HepG2 (cell line): Measurements from ENCODE around the gene DGKD. TPM values are rescaled to one million over a fixed set of nuclear protein-coding genes. Genes with fewer than 3 reads are reported as not detected.

Experiments used
- ATAC-seq: fragments of 200-7000 bp; cut with Tn5 transposase; 3 replicates; pipeline ENCODE4 v1.9.1; 2020; ENCODE audit warnings: mild to moderate bottlenecking, moderate library complexity
- BruUV-seq: library from RNA; stranded (reverse); fragments of 400-500 nt; replicated peaks from 2 replicates; lab custom pipeline; 2021; lab: Mats Ljungman, UMichigan
- CTCF ChIA-PET: fragments of 300-600 bp; formaldehyde crosslinking; extraction: SDS; loops from one replicate; lab custom pipeline; 2021; ENCODE audit warnings: low total read pairs, inconsistent platforms, low intra/inter-chr PET ratio; lab: Yijun Ruan, JAX
- POLR2A ChIA-PET: fragments of 350-600 bp; sonication (Branson Sonifier 250); formaldehyde crosslinking; loops from one replicate; lab custom pipeline; 2020; ENCODE audit warnings: antibody characterized with exemption, inconsistent platforms; lab: Yijun Ruan, JAX
- DNase-seq: peaks from one replicate; pipeline ENCODE4 v3.0.0-alpha.2; 2015; ENCODE audit warnings: low spot score
- FAIRE-seq: peaks from 3 replicates; lab custom pipeline; 2011; peaks lifted over from hg19 to GRCh38; lab: Jason Lieb, UNC
- H2AFZ ChIP-seq: one replicate; pipeline ENCODE4 v1.6.1; 2011; ENCODE audit warnings: low read length, inconsistent platforms
- H3K27ac ChIP-seq: fragments of 300-600 bp; 3 replicates; pipeline ENCODE4 v1.8.0; 2011; ENCODE audit warnings: mixed run types, mild to moderate bottlenecking, mixed read lengths, low read length, inconsistent platforms; ENCODE audit not compliant: insufficient read depth; ENCODE audit errors: extremely low read length
- H3K27me3 ChIP-seq, 2 experiments: fragments of 200-600 bp in 1 of 2; 2 replicates in 1 of 2; 3 replicates in 1 of 2; pipeline versions ENCODE4 v1.6.0 to v1.8.0; 2011; ENCODE audit warnings: low read length in 2 of 2, mild to moderate bottlenecking in 2 of 2, moderate library complexity in 2 of 2, inconsistent platforms in 1 of 2; ENCODE audit not compliant: insufficient read depth in 2 of 2, control insufficient read depth in 1 of 2
- H3K36me3 ChIP-seq, 2 experiments: fragments of 200-600 bp in 1 of 2; replicated peaks in 1 of 2; 2 replicates in 1 of 2; 3 replicates in 1 of 2; pipeline versions ENCODE4 v1.5.1 to v1.8.0; 2011; ENCODE audit warnings: low read length in 2 of 2, inconsistent platforms in 1 of 2; ENCODE audit not compliant: insufficient read depth in 2 of 2, control insufficient read depth in 1 of 2
- H3K4me1 ChIP-seq: 2 replicates; pipeline ENCODE4 v1.5.1; 2012; ENCODE audit warnings: low read length, inconsistent platforms; ENCODE audit not compliant: insufficient read depth
- H3K4me2 ChIP-seq: 2 replicates; pipeline ENCODE4 v1.6.0; 2011; ENCODE audit warnings: low read depth, low read length, inconsistent platforms
- H3K4me3 ChIP-seq, 3 experiments: fragments of 200-600 bp in 1 of 3; sonication (generic), shearing (Covaris generic) in 1 of 3; replicated peaks in 1 of 3; 2 replicates each; pipeline ENCODE4 v1.5.1; 2011 to 2016; ENCODE audit warnings: low read length in 3 of 3, inconsistent platforms in 2 of 3, low read depth in 2 of 3, mild to moderate bottlenecking in 2 of 3, control low read depth in 1 of 3, mixed read lengths in 1 of 3; ENCODE audit not compliant: insufficient read depth in 1 of 3
- H3K79me2 ChIP-seq: one replicate; pipeline ENCODE4 v1.6.1; 2011; ENCODE audit warnings: low read length, inconsistent platforms; ENCODE audit not compliant: insufficient read depth
- H3K9ac ChIP-seq: 2 replicates; pipeline ENCODE4 v1.6.0; 2011; ENCODE audit warnings: mild to moderate bottlenecking, low read depth, low read length, inconsistent platforms; ENCODE audit not compliant: insufficient read depth
- H3K9me3 ChIP-seq: 2 replicates; pipeline ENCODE4 v1.5.1; 2012; ENCODE audit warnings: mild to moderate bottlenecking, low read length
- H4K20me1 ChIP-seq: 2 replicates; pipeline ENCODE4 v1.6.0; 2011; ENCODE audit warnings: inconsistent platforms, mild to moderate bottlenecking, low read length, moderate library complexity; ENCODE audit not compliant: insufficient read depth
- KAT7 ChIP-seq: IDR thresholded peaks from 2 replicates; pipeline ENCODE4 v1.6.1; 2018; ENCODE audit warnings: borderline replicate concordance, missing compliant biosample characterization
- NR1H2 ChIP-seq: sonication (generic); formaldehyde crosslinking; IDR thresholded peaks from 2 replicates; pipeline ENCODE4 v1.8.1; 2022; ENCODE audit warnings: low read depth, missing genetic modification reagents, borderline replicate concordance
- PHF20 ChIP-seq: sonication (generic); formaldehyde crosslinking; IDR thresholded peaks from 2 replicates; pipeline ENCODE4 v1.5.0; 2020; ENCODE audit warnings: mild to moderate bottlenecking, missing genetic modification reagents
- REL ChIP-seq: sonication (generic); formaldehyde crosslinking; conservative IDR thresholded peaks from 2 replicates; pipeline ENCODE4 v1.8.0; 2022; ENCODE audit warnings: mild to moderate bottlenecking, missing genetic modification reagents, moderate library complexity
- ZNF3 ChIP-seq: IDR thresholded peaks from 2 replicates; pipeline ENCODE4 v1.7.0; 2017; ENCODE audit warnings: inconsistent platforms
- ZNF605 ChIP-seq: sonication (generic); formaldehyde crosslinking; IDR thresholded peaks from 2 replicates; pipeline ENCODE4 v1.8.0; 2022; ENCODE audit warnings: mild to moderate bottlenecking, missing genetic modification reagents
- WGBS: methylation state at CpG from one replicate; pipeline ENCODE4 v1.1.6; 2017; ENCODE audit warnings: low lambda C conversion rate; 5-methylcytosine and 5-hydroxymethylcytosine counted together
- in situ Hi-C: cut with HindIII; loops from 2 replicates; pipeline ENCODE4 v1.10.0; 2017; ENCODE audit warnings: low pct_unique_long_range_greater_than_20kb; ENCODE audit not compliant: extremely low pct_ligation_motif_present
- intact Hi-C: fragments of 100-400 bp; cut with micrococcal nuclease; formaldehyde crosslinking; loops from one replicate; pipeline ENCODE4 v1.10.0; 2022; ENCODE audit not compliant: unreplicated experiment
- polyA plus RNA-seq, 8 experiments: library from polyadenylated mRNA; depleted of rRNA in 3 of 8; stranded (reverse) in 7 of 8; unstranded in 1 of 8; fragments of >200 nt; fragmentation: Illumina TruSeq in 4 of 8; extraction: Trizol in 4 of 8; gene quantifications; 2 replicates each; pipeline versions ENCODE4 v1.2.1 to v1.2.3, GENCODE V29; 2011 to 2016; ENCODE audit warnings: low read depth in 4 of 8, missing spikeins in 1 of 8, mixed read lengths in 1 of 8; ENCODE audit not compliant: insufficient read depth in 1 of 8
- total RNA-seq, 5 experiments: library from RNA; depleted of rRNA; stranded (reverse); fragments of >200 nt; fragmentation: Illumina TruSeq; extraction: Trizol; gene quantifications; 2 replicates each; pipeline ENCODE4 v1.2.3, GENCODE V29; 2016; ENCODE audit warnings: low read depth in 1 of 5
- TF ChIP-seq, protein P1 (sequence below): sonication (generic); formaldehyde crosslinking; IDR thresholded peaks from 2 replicates; pipeline ENCODE4 v1.5.0; 2020; ENCODE audit warnings: missing genetic modification reagents
- TF ChIP-seq, protein P2 (sequence below): sonication (generic); formaldehyde crosslinking; IDR thresholded peaks from 2 replicates; pipeline ENCODE4 v1.5.0; 2020; ENCODE audit warnings: missing genetic modification reagents
- TF ChIP-seq, protein P3 (sequence below): sonication (generic); formaldehyde crosslinking; IDR thresholded peaks from 2 replicates; pipeline ENCODE4 v1.4.0; 2020; ENCODE audit warnings: missing genetic modification reagents
- TF ChIP-seq, protein P4 (sequence below): sonication (generic); formaldehyde crosslinking; conservative IDR thresholded peaks from 2 replicates; pipeline ENCODE4 v1.8.0; 2022; ENCODE audit warnings: low read depth, missing genetic modification reagents

Gene DGKD
- total and polyA plus RNA-seq, 2 of the 13 experiments (the other 11 are each of a cell fraction or from before 2014, with no cell fraction given): 24.5 to 33.2 TPM

DNA sequence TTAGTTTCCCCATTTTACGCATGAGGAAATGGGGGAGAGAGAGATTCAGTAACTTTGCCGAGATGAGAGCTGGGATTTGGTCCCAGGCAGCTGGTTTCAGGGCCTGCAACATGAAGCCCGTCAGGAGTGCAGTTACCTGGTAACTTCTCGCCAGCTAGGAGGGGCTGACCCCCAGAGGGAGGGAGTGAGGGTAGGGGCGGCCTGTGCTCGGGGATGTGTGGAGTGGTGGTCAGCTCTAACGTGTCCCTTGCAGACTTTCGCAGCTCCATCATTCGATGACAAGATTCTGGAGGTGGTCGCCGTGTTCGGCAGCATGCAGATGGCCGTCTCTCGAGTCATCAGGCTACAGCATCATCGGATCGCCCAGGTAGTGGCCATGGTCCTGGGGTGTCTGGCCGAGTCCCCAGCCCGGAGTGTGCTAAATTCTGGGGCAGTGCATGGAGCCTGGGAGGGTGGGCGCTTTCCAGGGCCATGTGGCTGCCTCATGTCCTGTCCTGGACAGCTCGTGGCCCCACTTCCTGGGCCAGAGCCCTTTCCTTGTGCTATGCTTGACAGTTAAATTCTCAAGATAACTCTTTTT is 103.8 kb downstream of the DGKD start:
- Histone ChIP-seq H3K79me2 (no peaks in the 10 kb centered on the region), H3K9ac (no peak overlapping the region), H3K4me3 (no peak overlapping the region), H3K27me3 (no peaks in the 10 kb centered on the region), H2AFZ (no peak overlapping the region), H3K4me2 (no peak overlapping the region), H3K4me1 (peaks cover 20% of the 10 kb centered on the region), H4K20me1 (no peaks in the 10 kb centered on the region), H3K27ac (no peak overlapping the region), H3K9me3 (no peaks in the 10 kb centered on the region), H3K36me3 (peaks cover 44 to 75% of the 10 kb centered on the region in 2 experiments)
- TF ChIP-seq REL (CRISPR knock-in tag): no peak
- no peak for TF ChIP-seq ZNF605 (CRISPR knock-in tag)
- TF ChIP-seq, protein P1, sequence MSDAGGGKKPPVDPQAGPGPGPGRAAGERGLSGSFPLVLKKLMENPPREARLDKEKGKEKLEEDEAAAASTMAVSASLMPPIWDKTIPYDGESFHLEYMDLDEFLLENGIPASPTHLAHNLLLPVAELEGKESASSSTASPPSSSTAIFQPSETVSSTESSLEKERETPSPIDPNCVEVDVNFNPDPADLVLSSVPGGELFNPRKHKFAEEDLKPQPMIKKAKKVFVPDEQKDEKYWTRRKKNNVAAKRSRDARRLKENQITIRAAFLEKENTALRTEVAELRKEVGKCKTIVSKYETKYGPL: no peak
- no peak for TF ChIP-seq ZNF3 (CRISPR knock-in tag)
- TF ChIP-seq, protein P2, sequence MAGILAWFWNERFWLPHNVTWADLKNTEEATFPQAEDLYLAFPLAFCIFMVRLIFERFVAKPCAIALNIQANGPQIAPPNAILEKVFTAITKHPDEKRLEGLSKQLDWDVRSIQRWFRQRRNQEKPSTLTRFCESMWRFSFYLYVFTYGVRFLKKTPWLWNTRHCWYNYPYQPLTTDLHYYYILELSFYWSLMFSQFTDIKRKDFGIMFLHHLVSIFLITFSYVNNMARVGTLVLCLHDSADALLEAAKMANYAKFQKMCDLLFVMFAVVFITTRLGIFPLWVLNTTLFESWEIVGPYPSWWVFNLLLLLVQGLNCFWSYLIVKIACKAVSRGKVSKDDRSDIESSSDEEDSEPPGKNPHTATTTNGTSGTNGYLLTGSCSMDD (CRISPR knock-in tag): no peak
- no peak for TF ChIP-seq KAT7 (CRISPR knock-in tag)
- TF ChIP-seq, protein P3, sequence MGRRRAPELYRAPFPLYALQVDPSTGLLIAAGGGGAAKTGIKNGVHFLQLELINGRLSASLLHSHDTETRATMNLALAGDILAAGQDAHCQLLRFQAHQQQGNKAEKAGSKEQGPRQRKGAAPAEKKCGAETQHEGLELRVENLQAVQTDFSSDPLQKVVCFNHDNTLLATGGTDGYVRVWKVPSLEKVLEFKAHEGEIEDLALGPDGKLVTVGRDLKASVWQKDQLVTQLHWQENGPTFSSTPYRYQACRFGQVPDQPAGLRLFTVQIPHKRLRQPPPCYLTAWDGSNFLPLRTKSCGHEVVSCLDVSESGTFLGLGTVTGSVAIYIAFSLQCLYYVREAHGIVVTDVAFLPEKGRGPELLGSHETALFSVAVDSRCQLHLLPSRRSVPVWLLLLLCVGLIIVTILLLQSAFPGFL (CRISPR knock-in tag): no peak
- TF ChIP-seq, protein P4, sequence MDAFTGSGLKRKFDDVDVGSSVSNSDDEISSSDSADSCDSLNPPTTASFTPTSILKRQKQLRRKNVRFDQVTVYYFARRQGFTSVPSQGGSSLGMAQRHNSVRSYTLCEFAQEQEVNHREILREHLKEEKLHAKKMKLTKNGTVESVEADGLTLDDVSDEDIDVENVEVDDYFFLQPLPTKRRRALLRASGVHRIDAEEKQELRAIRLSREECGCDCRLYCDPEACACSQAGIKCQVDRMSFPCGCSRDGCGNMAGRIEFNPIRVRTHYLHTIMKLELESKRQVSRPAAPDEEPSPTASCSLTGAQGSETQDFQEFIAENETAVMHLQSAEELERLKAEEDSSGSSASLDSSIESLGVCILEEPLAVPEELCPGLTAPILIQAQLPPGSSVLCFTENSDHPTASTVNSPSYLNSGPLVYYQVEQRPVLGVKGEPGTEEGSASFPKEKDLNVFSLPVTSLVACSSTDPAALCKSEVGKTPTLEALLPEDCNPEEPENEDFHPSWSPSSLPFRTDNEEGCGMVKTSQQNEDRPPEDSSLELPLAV (CRISPR knock-in tag): no peak
- no peak for TF ChIP-seq NR1H2
- no peak for TF ChIP-seq PHF20
- intact Hi-C loops: no loop called here
- in situ Hi-C loops: no loop called here
- ATAC-seq: no peak
- CTCF ChIA-PET: no interaction called here
- no TSS peak for BruUV-seq
- DNase-seq: no peak
- WGBS: 96% methylated on average over 16 of the region's 20 CpGs
- POLR2A ChIA-PET: no interaction called here
- no peak for FAIRE-seq
